H1 (cell line): Measurements from ENCODE around the gene EIPR1. TPM values are rescaled to one million over a fixed set of nuclear protein-coding genes. Genes with fewer than 3 reads are reported as not detected.

ENCODE experiments used
- EGR1 ChIP-seq: IDR thresholded peaks from 2 replicates; pipeline ENCODE4 v1.6.1; 2011; ENCODE audit warnings: low read depth, low read length, borderline replicate concordance
- GTF2F1 ChIP-seq: IDR thresholded peaks from 2 replicates; pipeline ENCODE4 v1.6.1; 2012; ENCODE audit warnings: low read depth, low read length, improper control_type of control experiment, borderline replicate concordance
- HDAC6 ChIP-seq: IDR thresholded peaks from one replicate; pipeline ENCODE4 v1.7.1; 2012; ENCODE audit warnings: low read depth, mild to moderate bottlenecking, inconsistent platforms, low read length, moderate library complexity
- KDM1A ChIP-seq: fragments of 200-600, 300-600 bp; sonication (generic); IDR thresholded peaks from 2 replicates; pipeline ENCODE4 v1.7.1; 2016; ENCODE audit warnings: mild to moderate bottlenecking, low read length, borderline replicate concordance
- polyA plus RNA-seq, 7 experiments: library from polyadenylated mRNA; depleted of rRNA in 3 of 7; stranded (reverse) in 5 of 7; unstranded in 2 of 7; fragments of >200 nt in 5 of 7; fragments of 200-250 nt in 2 of 7; gene quantifications; 1 replicate in 5 of 7; 2 replicates in 1 of 7; 4 replicates in 1 of 7; pipeline versions ENCODE4 v1.2.1 to v1.2.3, GENCODE V29; 2011 to 2013; ENCODE audit warnings: missing spikeins in 2 of 7, mixed read lengths in 2 of 7
- total RNA-seq: library from RNA; stranded (reverse); fragmentation: NEBNext Ultra II Directional; extraction: Animal tissue kit (Norgen Biotek cat#: 25700); gene quantifications from 2 replicates; pipeline ENCODE4 v1.2.1, GENCODE V29; 2021

The EIPR1 gene
- total and polyA plus RNA-seq, 2 of the 8 experiments (the other 6 are each of a cell fraction or from before 2014, with no cell fraction given), result 26.3 to 56.4 TPM

DNA sequence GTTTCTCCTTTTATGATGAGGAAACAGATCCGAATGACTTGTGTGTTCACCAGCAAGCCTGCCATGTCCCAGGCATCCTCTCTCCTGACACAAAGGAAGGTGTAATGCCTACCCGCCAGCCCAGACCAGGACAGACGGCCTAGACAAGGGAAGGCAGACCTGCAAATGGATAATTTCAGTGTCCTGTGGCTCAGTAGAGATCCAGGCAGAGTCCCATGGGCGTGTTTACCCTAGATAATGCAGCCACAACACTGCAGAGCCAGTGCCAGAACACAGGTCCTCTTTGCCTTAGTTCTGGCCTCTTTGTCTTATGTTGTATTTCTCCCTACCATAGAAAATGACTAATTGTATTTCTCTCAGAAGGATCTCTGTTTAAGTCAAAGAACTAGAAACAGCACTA, 14.6 kb upstream of the EIPR1 start (continued):
- no peak for TF ChIP-seq EGR1
- TF ChIP-seq HDAC6, result no peak
- no peak for TF ChIP-seq KDM1A
- TF ChIP-seq GTF2F1, result no peak
